GM10847 (cell line): ENCODE data around the gene GJB6.

ENCODE experiments used
- POLR2A ChIP-seq: IDR thresholded peaks from 2 replicates; pipeline ENCODE4 v1.6.1; 2011; ENCODE audit not compliant: insufficient read length; ENCODE audit errors: extremely low read depth

The GJB6 gene

DNA sequence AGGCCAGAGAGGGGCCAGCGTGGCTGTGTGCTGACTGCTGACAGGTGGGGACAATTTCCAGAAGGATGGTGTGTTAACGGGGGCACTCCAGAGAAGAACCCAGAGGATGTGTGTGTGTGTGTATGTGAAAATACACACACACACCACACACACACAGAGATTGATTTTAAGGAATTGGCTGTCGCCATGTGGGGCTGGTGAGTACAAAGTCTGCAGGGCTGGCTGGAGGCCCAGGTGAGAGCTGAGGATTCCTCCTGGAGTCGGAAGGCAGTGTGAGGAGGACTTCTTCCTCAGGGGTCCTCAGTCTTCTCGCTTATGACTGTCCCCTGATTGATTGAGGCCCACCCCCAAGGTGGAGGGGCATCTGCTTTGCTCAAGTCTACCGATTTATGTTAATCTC, 7.6 kb upstream of the GJB6 start:
- no peak for TF ChIP-seq POLR2A

DNA sequence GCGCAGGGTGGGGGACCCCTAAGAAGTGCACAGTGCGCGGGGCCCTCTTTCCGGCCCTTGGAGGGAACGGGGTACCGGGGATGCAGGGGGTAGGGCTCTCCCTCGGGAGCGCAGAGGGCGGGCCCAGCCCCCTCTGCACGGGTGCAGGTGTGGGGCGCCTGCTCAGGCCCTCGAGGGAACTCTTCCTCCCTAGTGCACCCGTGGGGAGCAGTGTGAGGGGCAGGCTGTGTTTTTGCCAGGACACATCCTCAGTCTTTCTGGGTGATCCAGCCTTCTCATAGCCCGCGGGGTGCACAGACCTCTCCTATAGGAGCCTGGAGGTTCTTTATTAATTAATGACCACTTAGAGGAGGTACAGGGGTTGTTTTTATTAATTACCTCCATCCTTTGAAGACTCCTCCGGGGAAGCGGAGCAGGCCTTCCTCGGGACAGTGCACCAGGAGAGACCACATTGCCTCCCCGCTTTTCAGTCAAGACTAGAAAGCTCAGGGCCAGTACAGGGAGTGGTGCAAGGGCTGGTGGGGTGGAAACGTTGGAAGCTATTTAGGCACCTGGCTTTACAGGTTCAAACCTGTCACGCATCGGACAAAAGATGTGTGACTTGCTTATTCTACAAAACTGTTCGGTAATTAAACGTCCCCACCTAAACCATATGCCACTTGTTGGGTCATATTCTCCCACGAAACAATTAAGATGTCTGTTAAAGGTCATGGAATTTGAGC, 598 bp upstream of the GJB6 start:
- TF ChIP-seq POLR2A = no peak

- TF ChIP-seq POLR2A = no peak
Measured at GRCh38 chr13:20230913-20231838, 943 bp downstream of the GJB6 start.

DNA sequence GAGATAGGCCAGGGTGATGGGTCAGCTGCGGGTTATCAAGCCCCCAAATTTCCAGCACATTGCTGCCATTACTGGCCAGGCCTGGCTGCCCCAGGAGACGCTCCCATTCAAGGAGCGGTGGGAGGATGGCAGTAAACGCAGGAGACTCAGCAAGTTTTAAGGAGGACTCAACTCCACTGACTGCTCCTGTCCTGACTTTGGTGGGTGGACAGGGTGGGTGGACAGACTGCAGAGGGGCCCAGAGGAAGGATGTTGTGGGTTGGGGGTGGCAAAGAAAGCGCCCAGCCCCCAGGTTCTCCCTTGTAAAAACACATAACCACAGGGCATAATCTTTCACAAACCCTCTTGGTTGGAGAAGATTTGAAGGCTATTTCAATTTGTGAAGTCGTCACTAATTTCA, 4.4 kb downstream of the GJB6 start:
- TF ChIP-seq POLR2A = no peak

- TF ChIP-seq POLR2A = no peak
Measured at GRCh38 chr13:20227288-20227687, 4.8 kb downstream of the GJB6 start.

- TF ChIP-seq POLR2A = no peak
Measured at GRCh38 chr13:20222553-20222952, 9.6 kb downstream of the GJB6 start.

DNA sequence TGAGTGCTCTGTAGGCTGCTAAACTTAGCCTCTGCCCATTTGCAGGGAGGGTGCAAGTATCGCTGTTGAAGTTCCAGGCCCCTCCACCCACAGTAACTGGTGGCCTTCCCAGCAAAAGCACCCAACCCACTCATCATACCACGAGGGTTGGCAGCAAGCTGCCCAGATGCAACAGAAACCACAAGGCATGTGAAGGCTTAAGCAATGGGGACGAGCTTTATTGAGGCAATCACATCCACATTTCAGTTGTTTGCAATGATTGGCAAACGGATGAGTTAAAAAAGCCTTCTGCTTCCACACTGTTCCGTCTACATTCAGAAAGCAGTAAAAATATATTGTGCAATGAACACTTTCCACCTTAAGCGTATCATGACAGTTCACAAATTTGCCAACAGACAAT, 10.3 kb downstream of the GJB6 start:
- no peak for TF ChIP-seq POLR2A

DNA sequence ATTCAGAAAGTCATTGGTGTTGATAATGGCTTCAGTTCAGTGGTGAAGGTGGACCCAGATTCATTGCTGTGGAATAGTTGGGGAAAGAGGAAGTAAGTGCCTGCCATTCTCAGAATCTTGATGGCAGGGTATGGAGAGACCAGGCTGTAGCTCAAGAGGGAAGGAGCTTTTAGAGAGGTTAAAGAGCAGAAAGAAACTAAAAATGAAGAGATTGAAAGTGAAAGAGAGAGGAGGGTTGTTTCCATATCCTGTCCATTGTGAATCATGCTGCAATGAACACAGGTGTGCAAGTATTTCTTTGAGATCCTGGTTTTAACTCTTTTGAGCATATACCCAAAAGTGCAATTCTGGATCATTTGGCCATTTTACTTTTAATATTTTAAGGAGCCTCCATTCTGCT, 12.5 kb downstream of the GJB6 start:
- no peak for TF ChIP-seq POLR2A

DNA sequence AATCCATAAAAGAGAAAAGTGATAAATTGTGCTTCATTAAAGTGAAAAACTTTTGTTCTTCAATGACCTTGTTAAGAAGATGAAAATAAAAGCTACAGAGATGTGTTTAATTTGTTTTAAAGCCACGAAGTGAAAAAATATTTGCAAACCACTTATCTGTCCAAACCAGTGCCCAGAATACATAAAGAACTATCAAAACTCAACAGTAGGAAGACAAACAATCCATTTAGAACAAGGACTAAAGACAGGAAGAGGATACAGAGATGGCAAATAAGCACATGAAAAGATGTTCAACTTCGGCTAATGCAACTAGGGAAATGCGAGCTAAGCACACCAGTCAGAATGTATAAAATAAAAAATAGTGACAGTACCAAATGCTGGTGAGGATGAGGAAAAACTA, 15.0 kb downstream of the GJB6 start:
- no peak for TF ChIP-seq POLR2A

- TF ChIP-seq POLR2A = no peak
Measured at GRCh38 chr13:20209948-20210347, 22.2 kb downstream of the GJB6 start.

DNA sequence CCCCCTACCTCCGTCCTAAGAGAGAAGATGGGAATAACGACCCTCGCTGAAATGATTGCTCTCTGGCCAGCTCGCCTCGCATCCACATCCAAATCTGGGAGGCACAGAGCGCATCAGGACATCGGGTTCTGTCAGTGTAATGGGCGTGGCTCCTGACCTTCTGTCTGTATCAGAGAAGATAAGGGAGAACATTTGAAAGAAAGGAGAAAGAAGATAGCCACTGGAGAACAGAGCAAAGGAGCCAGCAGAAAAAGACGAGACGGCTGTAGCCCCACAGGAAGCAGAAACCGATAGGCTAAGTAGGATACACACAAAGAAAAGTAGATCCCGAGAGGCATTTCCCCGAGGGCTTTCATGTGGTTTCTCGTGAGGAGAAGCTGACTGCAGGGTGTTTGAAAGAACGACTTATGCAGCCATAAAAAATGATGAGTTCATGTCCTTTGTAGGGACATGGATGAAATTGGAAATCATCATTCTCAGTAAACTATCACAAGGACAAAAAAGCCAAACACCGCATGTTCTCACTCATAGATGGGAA, 25.4 kb downstream of the GJB6 start:
- TF ChIP-seq POLR2A = no peak

DNA sequence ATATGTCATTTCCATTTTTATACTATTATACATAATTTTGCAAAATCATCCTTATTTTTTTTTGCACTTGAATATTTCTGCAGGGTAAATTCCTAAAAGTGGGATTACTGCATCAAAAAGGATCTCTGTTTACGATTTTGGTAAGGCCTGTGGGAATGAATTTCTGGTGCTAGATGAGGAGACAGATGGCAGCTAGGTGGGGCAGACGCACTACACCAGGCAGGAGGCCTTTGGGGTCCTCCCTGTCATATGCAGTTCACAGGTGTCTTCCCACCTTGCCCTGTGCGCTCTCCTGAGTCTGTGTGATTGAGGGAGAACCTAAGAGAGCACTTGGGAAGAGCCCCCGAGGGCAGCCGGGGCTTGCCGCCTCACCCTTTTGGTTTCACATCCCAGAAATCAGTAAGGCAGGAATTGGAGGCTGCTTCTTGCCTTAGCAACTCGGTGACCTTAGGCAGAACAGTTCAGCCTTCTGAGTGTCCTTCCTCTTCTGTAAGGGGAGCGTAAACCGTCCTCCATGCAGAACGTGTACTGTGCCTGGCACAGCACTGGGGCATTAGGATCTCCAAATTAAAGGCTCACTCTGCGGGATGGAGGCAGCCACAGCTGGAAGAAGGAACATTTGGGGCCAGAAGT, 25.9 kb downstream of the GJB6 start:
- no peak for TF ChIP-seq POLR2A

GRCh38 chr13:20198781-20199180, 33.3 kb downstream of the GJB6 start:
- no peak for TF ChIP-seq POLR2A

DNA sequence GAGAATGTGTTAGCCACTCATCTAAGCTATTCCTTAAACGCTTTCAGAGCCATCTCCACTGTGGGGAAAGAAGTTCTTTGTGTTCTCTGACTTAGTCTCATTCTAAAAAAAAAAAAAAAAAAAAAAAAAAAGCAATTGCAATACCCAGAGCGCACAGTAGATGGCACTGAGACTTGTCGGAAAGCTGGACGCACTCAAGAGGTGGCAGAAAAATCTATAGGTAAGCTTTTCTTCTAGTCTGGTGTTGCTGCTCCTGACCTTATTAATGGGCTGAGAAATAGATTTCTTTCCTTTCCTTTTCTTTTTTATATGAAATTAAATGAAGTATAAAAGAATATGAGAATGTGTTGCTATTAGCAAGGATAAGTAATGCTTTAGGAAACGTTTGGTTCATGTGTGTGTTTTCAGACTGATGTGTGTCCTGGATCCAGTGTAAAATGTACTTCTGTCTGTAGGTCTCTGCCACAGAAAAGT, 34.7 kb downstream of the GJB6 start:
- no peak for TF ChIP-seq POLR2A

DNA sequence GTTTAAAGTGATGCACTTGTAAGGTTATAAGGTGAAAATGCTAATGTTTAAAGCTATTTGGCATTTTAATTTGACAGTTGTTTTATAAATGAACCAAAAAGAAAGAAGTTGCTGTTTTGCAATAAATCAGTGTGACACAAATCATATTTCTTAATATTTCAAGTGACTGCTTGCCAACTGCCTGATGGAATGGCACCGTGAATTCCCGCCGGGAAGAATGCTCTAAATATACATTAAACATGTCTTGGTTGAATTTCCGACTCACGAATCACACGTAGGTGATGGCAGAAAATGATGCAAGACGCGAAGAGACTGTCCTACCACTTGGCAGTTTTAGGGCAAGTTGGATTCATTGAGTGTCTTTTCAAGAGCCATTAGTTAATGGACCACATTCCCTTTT, 36.3 kb downstream of the GJB6 start:
- no peak for TF ChIP-seq POLR2A

DNA sequence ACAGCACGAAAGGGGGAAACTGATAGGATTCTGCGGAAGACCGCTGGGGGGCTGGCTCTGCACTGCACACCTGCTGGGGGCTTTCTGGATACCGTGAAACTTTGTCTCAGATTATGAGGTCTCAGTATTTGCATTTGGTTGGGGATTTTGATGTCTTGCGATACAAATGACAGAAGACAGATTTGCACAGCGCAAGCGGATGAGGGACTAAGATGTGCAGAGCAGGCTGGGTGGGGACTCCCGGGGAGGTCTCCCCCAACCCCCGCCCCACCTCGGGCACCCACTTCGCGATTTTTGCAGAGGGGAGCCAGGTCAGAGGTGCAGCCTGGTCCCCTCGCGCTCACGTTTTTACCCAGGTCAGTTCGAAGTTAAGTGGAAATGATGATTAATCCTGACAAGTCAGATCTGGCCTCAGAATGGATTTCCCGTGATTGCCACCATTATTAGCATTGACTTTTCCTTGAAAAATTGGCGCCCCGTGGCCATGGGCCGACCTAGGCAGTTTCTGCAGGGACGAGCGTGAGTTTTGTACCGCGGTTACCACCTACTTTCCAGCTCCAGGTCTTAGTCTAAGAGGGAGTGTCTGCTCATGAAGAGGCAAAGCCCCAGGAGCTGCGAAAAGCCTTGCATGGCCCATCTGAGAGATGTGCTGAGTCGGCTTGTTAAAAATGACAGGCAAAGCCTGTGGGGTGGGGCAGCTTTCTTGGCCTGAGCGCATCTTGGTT, 38.0 kb downstream of the GJB6 start:
- no peak for TF ChIP-seq POLR2A
